ENCODE data around the gene DLG3. TPM values are rescaled to one million over a fixed set of nuclear protein-coding genes. Genes with fewer than 3 reads are reported as not detected.

Gene DLG3
- total and polyA plus RNA-seq, 12 donors = 5.7 to 13.1 (median 10.4) TPM

DNA sequence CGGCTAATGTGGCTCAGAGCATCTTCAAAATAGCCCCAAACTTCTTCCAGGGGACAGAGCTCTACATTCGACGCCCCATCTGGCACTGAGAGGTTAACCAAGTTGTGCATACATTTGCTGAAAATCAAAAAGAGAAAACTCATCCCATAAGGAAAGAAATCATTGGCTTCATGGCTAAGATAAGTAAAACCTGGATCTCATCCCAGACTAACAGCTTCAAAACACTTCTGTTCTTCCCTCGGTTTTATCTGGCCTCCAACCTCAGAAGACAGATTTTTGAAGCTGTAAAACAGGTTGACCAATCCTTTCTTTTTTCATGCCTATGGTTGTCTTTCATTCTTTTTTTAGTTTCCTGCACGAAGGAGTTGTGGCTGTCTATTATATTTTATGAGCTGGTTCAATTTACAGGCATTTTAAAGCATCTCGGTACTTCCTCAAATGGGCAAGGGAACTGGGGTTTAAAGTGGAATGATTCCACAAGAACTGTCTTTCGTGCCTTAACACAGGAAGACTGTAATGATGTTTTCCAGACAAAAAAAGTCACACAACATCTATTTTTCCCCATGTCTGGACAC, 107.6 kb downstream of the DLG3 start:
- TF ChIP-seq, protein P1, sequence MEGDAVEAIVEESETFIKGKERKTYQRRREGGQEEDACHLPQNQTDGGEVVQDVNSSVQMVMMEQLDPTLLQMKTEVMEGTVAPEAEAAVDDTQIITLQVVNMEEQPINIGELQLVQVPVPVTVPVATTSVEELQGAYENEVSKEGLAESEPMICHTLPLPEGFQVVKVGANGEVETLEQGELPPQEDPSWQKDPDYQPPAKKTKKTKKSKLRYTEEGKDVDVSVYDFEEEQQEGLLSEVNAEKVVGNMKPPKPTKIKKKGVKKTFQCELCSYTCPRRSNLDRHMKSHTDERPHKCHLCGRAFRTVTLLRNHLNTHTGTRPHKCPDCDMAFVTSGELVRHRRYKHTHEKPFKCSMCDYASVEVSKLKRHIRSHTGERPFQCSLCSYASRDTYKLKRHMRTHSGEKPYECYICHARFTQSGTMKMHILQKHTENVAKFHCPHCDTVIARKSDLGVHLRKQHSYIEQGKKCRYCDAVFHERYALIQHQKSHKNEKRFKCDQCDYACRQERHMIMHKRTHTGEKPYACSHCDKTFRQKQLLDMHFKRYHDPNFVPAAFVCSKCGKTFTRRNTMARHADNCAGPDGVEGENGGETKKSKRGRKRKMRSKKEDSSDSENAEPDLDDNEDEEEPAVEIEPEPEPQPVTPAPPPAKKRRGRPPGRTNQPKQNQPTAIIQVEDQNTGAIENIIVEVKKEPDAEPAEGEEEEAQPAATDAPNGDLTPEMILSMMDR (IDR thresholded peaks at IDR 0.05) = no peak
- no peak overlapping the region for H3K27ac ChIP-seq
- H3K9me3 ChIP-seq = no peaks in the 10 kb centered on the region
- H3K4me3 ChIP-seq = no peak overlapping the region
- intact Hi-C loops (cut with DNase I) = loop anchor here in 7 of 10 donors (5.0 kb wide), 1 partner anchor 100 kb away; no protein-coding TSS in a partner anchor
- no peaks in the 10 kb centered on the region for H3K4me1 ChIP-seq
- H3K36me3 ChIP-seq = no peaks in the 10 kb centered on the region
- WGBS, 2 donors = 41 to 54% methylated on average over 7 of the region's 7 CpGs
- peaks cover 0 to 17% (median 0%) of the 10 kb centered on the region in 7 donors for H3K27me3 ChIP-seq
- ATAC-seq (no peak), DNase-seq (no peak)

DNA sequence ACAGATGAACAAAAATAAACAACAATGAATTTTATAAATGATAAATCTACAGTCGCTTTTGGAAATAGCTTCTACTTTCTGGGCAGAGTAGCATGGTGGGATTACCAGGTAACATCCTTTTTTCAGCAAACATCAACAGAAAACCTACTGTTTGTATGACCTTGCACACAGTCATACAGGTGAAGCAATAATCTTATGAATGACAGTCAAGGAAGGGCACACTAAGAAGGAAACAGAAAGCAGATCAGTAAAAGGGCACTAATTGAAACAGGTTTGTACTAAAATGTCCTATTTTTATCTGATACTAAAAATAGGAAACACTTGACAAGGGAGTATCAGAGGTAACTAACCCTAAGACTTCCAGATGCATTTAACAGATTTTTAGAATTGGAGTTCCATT, 108.9 kb downstream of the DLG3 start:
- TF ChIP-seq, protein P1 (IDR thresholded peaks at IDR 0.05) = no peak
- WGBS, 2 donors = 87 to 100% methylated on average over 1 of the region's 1 CpG
- H3K36me3 ChIP-seq = no peaks in the 10 kb centered on the region
- DNase-seq (no peak), ATAC-seq (no peak)
- no peak overlapping the region for H3K27ac ChIP-seq
- no peak overlapping the region for H3K4me3 ChIP-seq
- no peaks in the 10 kb centered on the region for H3K4me1 ChIP-seq
- intact Hi-C loops (cut with DNase I) = loop anchor here in 7 of 10 donors (5.0 kb wide), 1 partner anchor 101 kb away; no protein-coding TSS in a partner anchor
- H3K27me3 ChIP-seq = peaks cover 0 to 17% (median 0%) of the 10 kb centered on the region in 7 donors
- H3K9me3 ChIP-seq = no peaks in the 10 kb centered on the region

DNA sequence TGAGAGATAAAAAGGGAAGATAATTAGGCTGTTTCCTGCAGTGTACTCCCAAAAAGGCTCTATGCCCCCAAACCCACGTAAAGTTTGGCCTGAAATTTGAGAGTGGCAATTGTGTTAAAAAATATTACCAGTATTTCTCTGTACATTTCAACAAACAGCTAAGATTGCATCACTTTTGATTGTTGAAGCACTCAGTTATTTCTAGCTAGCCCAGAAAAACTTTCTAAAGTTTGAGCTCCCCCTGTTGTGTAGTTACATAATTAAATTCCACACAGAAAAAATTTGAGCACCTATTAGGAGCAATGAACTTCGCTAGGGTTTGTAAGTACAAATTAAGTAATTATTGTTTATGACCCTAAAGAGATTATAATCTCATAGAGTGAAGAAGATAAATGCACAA, 109.4 kb downstream of the DLG3 start:
- Histone ChIP-seq H3K27ac (no peak overlapping the region), H3K9me3 (peaks cover 0 to 6% (median 0%) of the 10 kb centered on the region in 11 donors), H3K4me1 (no peaks in the 10 kb centered on the region), H3K27me3 (peaks cover 0 to 12% (median 0%) of the 10 kb centered on the region in 7 donors), H3K36me3 (no peaks in the 10 kb centered on the region), H3K4me3 (no peak overlapping the region)
- intact Hi-C loops (cut with DNase I) = loop anchor here in 7 of 10 donors (5.0 kb wide), 1 partner anchor 102 kb away; no protein-coding TSS in a partner anchor
- WGBS, 2 donors = 8 to 21% methylated on average over 2 of the region's 2 CpGs
- TF ChIP-seq, protein P1 (IDR thresholded peaks at IDR 0.05) = peak in 6 of 9 donors; percentile 23 to 45 (median 29)
- DNase-seq (no peak), ATAC-seq (no peak)

DNA sequence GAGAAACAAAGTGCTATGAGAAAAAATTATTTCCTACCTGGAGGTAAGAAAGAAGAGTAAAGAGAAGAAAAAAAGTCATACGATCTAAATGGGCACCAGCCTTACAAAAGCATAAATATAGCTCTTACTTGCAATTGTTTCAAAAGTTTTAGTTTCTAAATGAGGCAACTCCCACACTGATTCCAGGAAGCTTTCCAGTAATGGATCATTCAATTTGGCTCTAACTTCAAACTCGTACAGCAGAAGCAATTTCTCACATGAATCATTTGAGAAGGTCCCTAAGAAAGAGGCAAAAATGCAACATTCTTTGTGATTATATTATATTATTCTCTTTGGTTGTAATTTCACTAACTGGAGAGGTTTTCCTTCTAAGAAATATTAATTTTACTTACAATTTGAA, 109.9 kb downstream of the DLG3 start:
- DNase-seq (no peak), ATAC-seq (no peak)
- intact Hi-C loops (cut with DNase I) = loop anchor here in 7 of 10 donors (5.0 kb wide), 1 partner anchor 102 kb away; no protein-coding TSS in a partner anchor
- TF ChIP-seq, protein P1 (IDR thresholded peaks at IDR 0.05) = no peak
- peaks cover 0 to 10% (median 0%) of the 10 kb centered on the region in 7 donors for H3K27me3 ChIP-seq
- no peak overlapping the region for H3K4me3 ChIP-seq
- no peak overlapping the region for H3K27ac ChIP-seq
- H3K36me3 ChIP-seq = no peaks in the 10 kb centered on the region
- H3K9me3 ChIP-seq = peaks cover 0 to 10% (median 0%) of the 10 kb centered on the region in 11 donors
- H3K4me1 ChIP-seq = no peaks in the 10 kb centered on the region
- 27 to 28% methylated on average over 2 of the region's 2 CpGs for WGBS, 2 donors

Data from heart right ventricle (tissue), 16 donors.